Stimulated activated naive CD8-positive, alpha-beta T cell treated with anti-CD3 and anti-CD28 coated beads, Interleukin-15, Interleukin-2, amounts not matched to agents 100 U/mL and 50 U/mL, for 24 hours (primary cell): ENCODE results near the gene IP6K3.

Source experiments
- ATAC-seq: fragments of 150-1000 bp; cut with Tn5 transposase; one replicate; pipeline ENCODE4 v1.10.0; 2021
- DNase-seq: peaks from one replicate; pipeline ENCODE4 v3.0.0; 2021

Gene IP6K3

GRCh38 chr6:33746651-33747100, at the start of gene IP6K3:
Gene IP6K3 (minus strand): TSS chr6:33746905. CDS start chr6:33735476, 11,429 bp downstream.
- DNase-seq (no peak), ATAC-seq (no peak)

- DNase-seq (no peak), ATAC-seq (no peak)
Observed at GRCh38 chr6:33794910-33795623, 48.4 kb upstream of the IP6K3 start.

- DNase-seq, result no peak
Observed at GRCh38 chr6:33792981-33793380, 46.3 kb upstream of the IP6K3 start.

GRCh38 chr6:33791620-33792019, 44.9 kb upstream of the IP6K3 start:
- DNase-seq, result no peak
- no peak for ATAC-seq

More at GRCh38 chr6:33792981-33793380, 46.3 kb upstream of the IP6K3 start:
- no peak for ATAC-seq

GRCh38 chr6:33790910-33791309, 44.2 kb upstream of the IP6K3 start:
- ATAC-seq, result no peak

GRCh38 chr6:33790379-33790778, 43.7 kb upstream of the IP6K3 start:
- DNase-seq (no peak), ATAC-seq (no peak)

More at GRCh38 chr6:33790910-33791309, 44.2 kb upstream of the IP6K3 start:
- no peak for DNase-seq

GRCh38 chr6:33789550-33789895, 42.8 kb upstream of the IP6K3 start:
- DNase-seq, result no peak
- ATAC-seq, result no peak

- DNase-seq, result peak; percentile 95
- peak; percentile 90 for ATAC-seq
Observed at GRCh38 chr6:33788694-33789549, 42.2 kb upstream of the IP6K3 start, which contains the start of gene LEMD2. Gene LEMD2 (minus strand): TSS chr6:33789130. CDS start chr6:33789116, 14 bp downstream.

- ATAC-seq, result peak; percentile 66
- DNase-seq, result peak; percentile 73
Observed at GRCh38 chr6:33787954-33788693, 41.4 kb upstream of the IP6K3 start.

- no peak for ATAC-seq
- DNase-seq, result no peak
Observed at GRCh38 chr6:33787346-33787953, 40.7 kb upstream of the IP6K3 start.

- no peak for DNase-seq
- ATAC-seq, result no peak
Observed at GRCh38 chr6:33786736-33787135, 40.0 kb upstream of the IP6K3 start.

- DNase-seq, result no peak
- ATAC-seq, result no peak
Observed at GRCh38 chr6:33785778-33786177, 39.1 kb upstream of the IP6K3 start.

GRCh38 chr6:33784787-33785186, 38.1 kb upstream of the IP6K3 start:
- no peak for ATAC-seq

GRCh38 chr6:33783781-33784520, 37.2 kb upstream of the IP6K3 start:
- DNase-seq (no peak), ATAC-seq (no peak)

More at GRCh38 chr6:33784787-33785186, 38.1 kb upstream of the IP6K3 start:
- DNase-seq, result no peak

- DNase-seq (no peak), ATAC-seq (no peak)
Observed at GRCh38 chr6:33782561-33782960, 35.9 kb upstream of the IP6K3 start.

GRCh38 chr6:33781131-33781975, 34.6 kb upstream of the IP6K3 start:
- no peak for DNase-seq
- ATAC-seq, result no peak

GRCh38 chr6:33779895-33780294, 33.2 kb upstream of the IP6K3 start:
- ATAC-seq, result no peak
- no peak for DNase-seq

- DNase-seq, result no peak
- ATAC-seq, result no peak
Observed at GRCh38 chr6:33779290-33779689, 32.6 kb upstream of the IP6K3 start.

GRCh38 chr6:33778444-33779121, 31.9 kb upstream of the IP6K3 start:
- ATAC-seq (no peak), DNase-seq (no peak)
